ENCODE measurements around the gene B3GLCT. TPM values are rescaled to one million over a fixed set of nuclear protein-coding genes. Genes with fewer than 3 reads are reported as not detected.

The B3GLCT gene
- total RNA-seq, 1 experiment from 2014 or later = 3.2 TPM

DNA sequence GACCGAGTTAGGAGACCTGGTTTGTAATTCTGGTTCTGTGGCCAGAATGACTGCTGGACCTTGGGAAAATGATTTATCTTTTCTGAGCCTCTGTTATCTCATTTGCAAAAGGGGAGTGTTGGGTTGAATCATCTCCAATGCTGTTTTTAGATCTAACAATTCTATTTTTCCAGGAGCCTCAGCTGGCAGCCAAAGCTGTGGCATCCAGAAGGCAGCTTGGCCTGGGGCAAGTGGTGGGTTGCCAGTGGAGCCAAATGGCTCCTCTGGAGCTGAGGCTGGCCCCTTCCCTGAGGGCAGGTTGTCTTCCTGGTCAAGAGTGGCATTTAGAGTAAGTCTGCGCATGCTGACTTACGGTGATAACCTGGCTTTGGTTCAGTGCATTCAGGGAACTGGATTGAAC, 21.3 kb downstream of the B3GLCT start:
- H4K20me1 ChIP-seq (ENCODE audit: low read length) = no peaks in the 10 kb centered on the region
- H2AFZ ChIP-seq (ENCODE audit: low read length) = no peak overlapping the region
- H3K4me3 ChIP-seq (ENCODE audit: low read length) = no peak overlapping the region
- POLR2A ChIA-PET (ENCODE audit: unreplicated experiment) = no interaction called here
- no peaks in the 10 kb centered on the region for H3F3A ChIP-seq (ENCODE audit: low read length, unreplicated experiment)
- H3K79me2 ChIP-seq (ENCODE audit: low read length) = no peaks in the 10 kb centered on the region
- H3K4me2 ChIP-seq (ENCODE audit: low read length) = no peak overlapping the region
- no peaks in the 10 kb centered on the region for H3K9me3 ChIP-seq (ENCODE audit: low read length)
- intact Hi-C loops (cut with micrococcal nuclease) = no loop called here
- no peaks in the 10 kb centered on the region for H3K9me2 ChIP-seq (replicated peaks; ENCODE audit: low read length)
- BruUV-seq (replicated peaks) = no TSS peak
- TF ChIP-seq, protein P1, sequence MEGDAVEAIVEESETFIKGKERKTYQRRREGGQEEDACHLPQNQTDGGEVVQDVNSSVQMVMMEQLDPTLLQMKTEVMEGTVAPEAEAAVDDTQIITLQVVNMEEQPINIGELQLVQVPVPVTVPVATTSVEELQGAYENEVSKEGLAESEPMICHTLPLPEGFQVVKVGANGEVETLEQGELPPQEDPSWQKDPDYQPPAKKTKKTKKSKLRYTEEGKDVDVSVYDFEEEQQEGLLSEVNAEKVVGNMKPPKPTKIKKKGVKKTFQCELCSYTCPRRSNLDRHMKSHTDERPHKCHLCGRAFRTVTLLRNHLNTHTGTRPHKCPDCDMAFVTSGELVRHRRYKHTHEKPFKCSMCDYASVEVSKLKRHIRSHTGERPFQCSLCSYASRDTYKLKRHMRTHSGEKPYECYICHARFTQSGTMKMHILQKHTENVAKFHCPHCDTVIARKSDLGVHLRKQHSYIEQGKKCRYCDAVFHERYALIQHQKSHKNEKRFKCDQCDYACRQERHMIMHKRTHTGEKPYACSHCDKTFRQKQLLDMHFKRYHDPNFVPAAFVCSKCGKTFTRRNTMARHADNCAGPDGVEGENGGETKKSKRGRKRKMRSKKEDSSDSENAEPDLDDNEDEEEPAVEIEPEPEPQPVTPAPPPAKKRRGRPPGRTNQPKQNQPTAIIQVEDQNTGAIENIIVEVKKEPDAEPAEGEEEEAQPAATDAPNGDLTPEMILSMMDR (conservative IDR thresholded peaks at IDR 0.05; ENCODE audit: low read depth, low read length) = no peak
- TF ChIP-seq EZH2phosphoT487 (IDR thresholded peaks at IDR 0.05; ENCODE audit: borderline replicate concordance, low read length) (no peak), EZH2 (IDR thresholded peaks at IDR 0.05; ENCODE audit: low read length, unreplicated experiment) (no peak)
- H3K4me1 ChIP-seq (ENCODE audit: insufficient read depth, low read length) = no peaks in the 10 kb centered on the region
- no peak overlapping the region for H3K27ac ChIP-seq (ENCODE audit: low read length)
- DNase-seq = no peak
- no peak overlapping the region for H3K9ac ChIP-seq (ENCODE audit: low read length)
- no peaks in the 10 kb centered on the region for H3K36me3 ChIP-seq (ENCODE audit: low read depth, low read length)
- no peak for ATAC-seq
- CTCF ChIA-PET = no interaction called here
- H3K27me3 ChIP-seq (ENCODE audit: low read length) = no peaks in the 10 kb centered on the region

DNA sequence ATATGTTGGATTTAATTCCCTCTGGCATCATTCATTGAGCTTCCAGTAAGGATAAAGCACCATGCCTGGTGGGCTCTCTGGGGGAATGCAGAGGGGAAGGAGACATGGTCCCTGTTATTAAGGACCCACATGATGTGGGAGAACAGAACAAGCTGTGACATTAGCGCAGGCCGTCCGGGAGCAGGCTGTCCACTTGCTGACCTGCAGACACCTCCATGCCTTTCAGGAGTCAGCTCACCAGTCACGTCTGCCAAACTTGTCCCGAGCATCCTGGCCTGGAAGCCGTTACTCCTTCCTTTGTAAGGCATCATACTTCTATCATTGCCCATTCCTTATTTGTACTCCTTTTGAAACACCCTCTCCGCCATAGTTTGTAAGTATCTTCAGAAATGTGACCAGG, 23.4 kb downstream of the B3GLCT start:
- Histone ChIP-seq H3K4me3 (ENCODE audit: low read length) (no peak overlapping the region), H3K4me1 (ENCODE audit: insufficient read depth, low read length) (peaks cover 6% of the 10 kb centered on the region), H2AFZ (ENCODE audit: low read length) (no peak overlapping the region), H3K9me3 (ENCODE audit: low read length) (no peaks in the 10 kb centered on the region), H3K27me3 (ENCODE audit: low read length) (no peaks in the 10 kb centered on the region), H3K9me2 (replicated peaks; ENCODE audit: low read length) (no peaks in the 10 kb centered on the region), H3K4me2 (ENCODE audit: low read length) (no peak overlapping the region), H3K36me3 (ENCODE audit: low read depth, low read length) (no peaks in the 10 kb centered on the region), H4K20me1 (ENCODE audit: low read length) (no peaks in the 10 kb centered on the region), H3K9ac (ENCODE audit: low read length) (no peak overlapping the region), H3K27ac (ENCODE audit: low read length) (no peak overlapping the region), H3K79me2 (ENCODE audit: low read length) (no peaks in the 10 kb centered on the region), H3F3A (ENCODE audit: low read length, unreplicated experiment) (no peaks in the 10 kb centered on the region)
- intact Hi-C loops (cut with micrococcal nuclease) = no loop called here
- CTCF ChIA-PET = no interaction called here
- POLR2A ChIA-PET (ENCODE audit: unreplicated experiment) = no interaction called here
- TF ChIP-seq EZH2phosphoT487 (IDR thresholded peaks at IDR 0.05; ENCODE audit: borderline replicate concordance, low read length) (no peak), EZH2 (IDR thresholded peaks at IDR 0.05; ENCODE audit: low read length, unreplicated experiment) (no peak)
- TF ChIP-seq, protein P1 (conservative IDR thresholded peaks at IDR 0.05; ENCODE audit: low read depth, low read length) = no peak
- no TSS peak for BruUV-seq (replicated peaks)
- ATAC-seq (no peak), DNase-seq (no peak)

DNA sequence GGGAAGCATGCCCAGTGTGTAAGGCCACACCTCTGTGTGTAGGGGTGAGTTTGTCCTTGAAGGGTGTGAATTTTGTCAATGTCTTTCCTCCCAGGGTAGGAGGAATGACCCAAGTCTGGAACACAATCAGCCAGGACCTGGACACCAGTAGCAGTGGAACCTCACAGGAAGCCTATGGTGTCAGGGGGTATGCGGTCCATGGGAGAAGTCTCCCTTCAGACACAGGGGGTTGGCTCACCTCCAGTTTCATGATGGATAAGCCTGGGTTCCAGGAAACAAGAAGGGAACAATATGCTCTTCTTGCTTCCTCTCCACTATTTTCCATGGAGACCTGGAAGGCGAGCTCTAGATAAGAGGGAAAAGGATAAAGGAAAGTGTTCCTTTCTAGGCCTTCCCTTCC, 23.9 kb downstream of the B3GLCT start:
- no peak overlapping the region for H3K27ac ChIP-seq (ENCODE audit: low read length)
- ChIA-PET POLR2A (ENCODE audit: unreplicated experiment) (no interaction called here), CTCF (no interaction called here)
- no peaks in the 10 kb centered on the region for H3K27me3 ChIP-seq (ENCODE audit: low read length)
- H3K9me2 ChIP-seq (replicated peaks; ENCODE audit: low read length) = no peaks in the 10 kb centered on the region
- BruUV-seq (replicated peaks) = no TSS peak
- no peaks in the 10 kb centered on the region for H3K9me3 ChIP-seq (ENCODE audit: low read length)
- no peak overlapping the region for H3K9ac ChIP-seq (ENCODE audit: low read length)
- no peaks in the 10 kb centered on the region for H4K20me1 ChIP-seq (ENCODE audit: low read length)
- no peaks in the 10 kb centered on the region for H3K36me3 ChIP-seq (ENCODE audit: low read depth, low read length)
- H3F3A ChIP-seq (ENCODE audit: low read length, unreplicated experiment) = no peaks in the 10 kb centered on the region
- H3K79me2 ChIP-seq (ENCODE audit: low read length) = no peaks in the 10 kb centered on the region
- ATAC-seq (no peak), DNase-seq (no peak)
- no peak overlapping the region for H3K4me3 ChIP-seq (ENCODE audit: low read length)
- H3K4me2 ChIP-seq (ENCODE audit: low read length) = no peak overlapping the region
- no peak overlapping the region for H2AFZ ChIP-seq (ENCODE audit: low read length)
- TF ChIP-seq, protein P1 (conservative IDR thresholded peaks at IDR 0.05; ENCODE audit: low read depth, low read length) = no peak
- TF ChIP-seq EZH2 (IDR thresholded peaks at IDR 0.05; ENCODE audit: low read length, unreplicated experiment) (no peak), EZH2phosphoT487 (IDR thresholded peaks at IDR 0.05; ENCODE audit: borderline replicate concordance, low read length) (no peak)
- intact Hi-C loops (cut with micrococcal nuclease) = no loop called here
- H3K4me1 ChIP-seq (ENCODE audit: insufficient read depth, low read length) = peaks cover 6% of the 10 kb centered on the region

Measured in PC-3 (cell line).